Measurements from ENCODE around the gene PHACTR1. TPM values are rescaled to one million over a fixed set of nuclear protein-coding genes. Genes with fewer than 3 reads are reported as not detected.

Gene PHACTR1
- total RNA-seq (2014; rRNA removed; shearing (Covaris generic)) (0.25 and 3.2 TPM in 2 replicates), polyA plus RNA-seq (2016; fragmentation: Nextera tagmentation; extraction: Ambion mirVana) (0.65 and 0.82 TPM in 2 replicates)

GRCh38 chr6:12716298-12716916 lies at the start of gene PHACTR1:
TSS of gene PHACTR1 (plus strand) at chr6:12716767.
- no peak for TF ChIP-seq EZH2phosphoT487 (IDR thresholded peaks at IDR 0.05; ENCODE audit: insufficient read depth, low read depth)
- no peak for TF ChIP-seq EZH2 (IDR thresholded peaks at IDR 0.05; ENCODE audit: insufficient read depth, poor library complexity, severe bottlenecking)
- no peaks in the 10 kb centered on the region for H3K79me2 ChIP-seq (ENCODE audit: insufficient read depth)
- H4K20me1 ChIP-seq (ENCODE audit: insufficient read depth): no peaks in the 10 kb centered on the region
- no peak within 1 kb of the TSS for H2AFZ ChIP-seq
- peak within 1 kb of the TSS; percentile 34; the same call in 1 of the 2 replicates for H3K9ac ChIP-seq
- H3K4me1 ChIP-seq (ENCODE audit: insufficient read depth): peaks cover 27% of the 10 kb centered on the region
- H3K4me3 ChIP-seq: peak within 1 kb of the TSS; percentile 56
- H3K36me3 ChIP-seq (ENCODE audit: low read depth): no peaks in the 10 kb centered on the region
- no peaks in the 10 kb centered on the region for H3K9me3 ChIP-seq (ENCODE audit: low read depth)
- H3K4me2 ChIP-seq (ENCODE audit: unreplicated experiment): peak within 1 kb of the TSS; percentile 75
- no peak for DNase-seq
- no peaks in the 10 kb centered on the region for H3K9me2 ChIP-seq (ENCODE audit: insufficient read depth)
- H3F3A ChIP-seq (ENCODE audit: insufficient read depth): peaks cover 15% of the 10 kb centered on the region; the same call in 1 of the 2 replicates
- H3K27ac ChIP-seq: no peak within 1 kb of the TSS
- in situ Hi-C loops (cut with MboI): no loop called here
- 91 to 96% methylated on average over 10 of the region's 10 CpGs for WGBS, 2 experiments (ENCODE audit: low coverage in 1 of 2, low lambda C conversion rate in 2 of 2, missing lambda C conversion rate in 2 of 2)
- H3K27me3 ChIP-seq (replicated peaks; ENCODE audit: insufficient read depth): no peaks in the 10 kb centered on the region

DNA sequence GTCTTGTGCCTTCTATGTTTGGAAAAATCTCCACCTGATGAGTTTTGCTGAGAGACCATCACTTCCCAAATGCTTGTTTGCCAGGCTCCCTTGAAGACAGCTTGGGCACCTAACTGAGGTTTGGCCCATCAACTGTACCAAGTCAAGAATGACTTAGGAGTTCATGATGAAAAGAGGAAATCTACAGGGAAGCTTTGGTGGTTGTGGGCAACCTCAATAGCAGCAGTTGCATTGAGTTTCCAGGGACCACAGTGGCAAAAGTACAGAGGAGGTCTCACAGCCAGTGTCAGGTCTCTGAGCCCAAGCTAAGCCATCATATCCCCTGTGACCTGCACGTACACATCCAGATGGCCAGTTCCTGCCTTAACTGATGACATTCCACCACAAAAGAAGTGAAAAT lies 49.7 kb upstream of the PHACTR1 start:
- Histone ChIP-seq H3K9me2 (ENCODE audit: insufficient read depth) (no peaks in the 10 kb centered on the region), H3K9ac (no peak overlapping the region), H4K20me1 (ENCODE audit: insufficient read depth) (no peaks in the 10 kb centered on the region), H2AFZ (no peak overlapping the region), H3K79me2 (ENCODE audit: insufficient read depth) (no peaks in the 10 kb centered on the region), H3K4me2 (ENCODE audit: unreplicated experiment) (no peak overlapping the region), H3K27me3 (replicated peaks; ENCODE audit: insufficient read depth) (no peaks in the 10 kb centered on the region), H3K4me1 (ENCODE audit: insufficient read depth) (no peaks in the 10 kb centered on the region), H3F3A (ENCODE audit: insufficient read depth) (no peaks in the 10 kb centered on the region), H3K4me3 (no peak overlapping the region), H3K36me3 (ENCODE audit: low read depth) (no peaks in the 10 kb centered on the region), H3K27ac (no peak overlapping the region), H3K9me3 (ENCODE audit: low read depth) (no peaks in the 10 kb centered on the region)
- no peak for DNase-seq
- 67 to 80% methylated on average over 1 of the region's 1 CpG for WGBS, 2 experiments (ENCODE audit: low coverage in 1 of 2, low lambda C conversion rate in 2 of 2, missing lambda C conversion rate in 2 of 2)
- TF ChIP-seq EZH2phosphoT487 (IDR thresholded peaks at IDR 0.05; ENCODE audit: insufficient read depth, low read depth): no peak
- TF ChIP-seq EZH2 (IDR thresholded peaks at IDR 0.05; ENCODE audit: insufficient read depth, poor library complexity, severe bottlenecking): no peak
- in situ Hi-C loops (cut with MboI): no loop called here

DNA sequence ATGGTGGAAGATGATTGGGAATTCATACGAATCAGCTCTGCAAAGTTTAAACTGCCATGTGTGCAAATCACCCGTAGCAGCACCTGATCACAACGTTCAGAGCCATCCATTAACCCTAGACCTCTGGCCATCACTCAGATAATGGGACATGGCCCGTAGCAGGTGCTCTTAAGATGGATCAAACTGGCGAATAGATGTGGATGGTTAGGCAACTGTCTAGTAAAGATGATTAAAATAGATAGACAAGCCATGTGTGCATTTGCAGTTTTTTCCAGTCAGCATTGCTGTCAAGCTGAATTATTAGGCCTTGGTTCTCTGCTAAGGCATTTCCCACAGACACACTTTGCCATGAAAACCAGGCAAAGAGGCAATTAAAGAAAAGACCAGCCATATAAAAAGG lies 40.6 kb upstream of the PHACTR1 start:
- H3K27me3 ChIP-seq (replicated peaks; ENCODE audit: insufficient read depth): no peaks in the 10 kb centered on the region
- H4K20me1 ChIP-seq (ENCODE audit: insufficient read depth): no peaks in the 10 kb centered on the region
- H3K36me3 ChIP-seq (ENCODE audit: low read depth): no peaks in the 10 kb centered on the region
- no peaks in the 10 kb centered on the region for H3K4me1 ChIP-seq (ENCODE audit: insufficient read depth)
- DNase-seq: no peak
- no peaks in the 10 kb centered on the region for H3F3A ChIP-seq (ENCODE audit: insufficient read depth)
- 55 to 63% methylated on average over 5 of the region's 5 CpGs for WGBS, 2 experiments (ENCODE audit: low coverage in 1 of 2, low lambda C conversion rate in 2 of 2, missing lambda C conversion rate in 2 of 2)
- no peak overlapping the region for H3K4me2 ChIP-seq (ENCODE audit: unreplicated experiment)
- no peak overlapping the region for H3K4me3 ChIP-seq
- H2AFZ ChIP-seq: no peak overlapping the region
- no peaks in the 10 kb centered on the region for H3K9me3 ChIP-seq (ENCODE audit: low read depth)
- H3K9me2 ChIP-seq (ENCODE audit: insufficient read depth): no peaks in the 10 kb centered on the region
- in situ Hi-C loops (cut with MboI): no loop called here
- no peak overlapping the region for H3K27ac ChIP-seq
- no peaks in the 10 kb centered on the region for H3K79me2 ChIP-seq (ENCODE audit: insufficient read depth)
- TF ChIP-seq EZH2 (IDR thresholded peaks at IDR 0.05; ENCODE audit: insufficient read depth, poor library complexity, severe bottlenecking): no peak
- TF ChIP-seq EZH2phosphoT487 (IDR thresholded peaks at IDR 0.05; ENCODE audit: insufficient read depth, low read depth): no peak
- H3K9ac ChIP-seq: no peak overlapping the region

DNA sequence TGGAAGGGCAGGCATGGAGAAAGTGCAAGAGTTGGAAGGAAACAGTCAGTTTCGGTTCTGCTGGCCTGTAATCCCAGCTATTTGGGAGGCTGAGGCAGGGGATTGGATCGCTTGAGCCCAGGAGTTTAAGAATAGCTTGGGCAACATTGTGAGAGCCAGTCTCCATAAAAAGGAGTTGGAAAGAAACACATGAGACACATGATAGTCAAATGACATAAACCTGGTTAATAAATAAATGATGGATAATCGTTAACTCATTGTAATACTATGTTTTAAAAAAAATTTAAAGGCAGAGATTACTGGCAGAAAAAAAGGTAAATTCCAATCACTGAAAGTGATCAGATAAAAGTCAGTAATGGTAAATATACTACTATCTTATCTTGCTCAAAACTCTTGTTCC lies 37.2 kb upstream of the PHACTR1 start:
- H3K79me2 ChIP-seq (ENCODE audit: insufficient read depth): no peaks in the 10 kb centered on the region
- H3F3A ChIP-seq (ENCODE audit: insufficient read depth): no peaks in the 10 kb centered on the region
- H3K4me1 ChIP-seq (ENCODE audit: insufficient read depth): no peaks in the 10 kb centered on the region
- H3K9me2 ChIP-seq (ENCODE audit: insufficient read depth): no peaks in the 10 kb centered on the region
- in situ Hi-C loops (cut with MboI): no loop called here
- no peaks in the 10 kb centered on the region for H3K27me3 ChIP-seq (replicated peaks; ENCODE audit: insufficient read depth)
- TF ChIP-seq EZH2phosphoT487 (IDR thresholded peaks at IDR 0.05; ENCODE audit: insufficient read depth, low read depth): no peak
- no peak for TF ChIP-seq EZH2 (IDR thresholded peaks at IDR 0.05; ENCODE audit: insufficient read depth, poor library complexity, severe bottlenecking)
- H2AFZ ChIP-seq: no peak overlapping the region
- no peak for DNase-seq
- H3K4me3 ChIP-seq: no peak overlapping the region
- H3K9ac ChIP-seq: no peak overlapping the region
- no peak overlapping the region for H3K27ac ChIP-seq
- H3K9me3 ChIP-seq (ENCODE audit: low read depth): no peaks in the 10 kb centered on the region
- no peak overlapping the region for H3K4me2 ChIP-seq (ENCODE audit: unreplicated experiment)
- no peaks in the 10 kb centered on the region for H4K20me1 ChIP-seq (ENCODE audit: insufficient read depth)
- H3K36me3 ChIP-seq (ENCODE audit: low read depth): no peaks in the 10 kb centered on the region
- WGBS, 2 experiments (ENCODE audit: low coverage in 1 of 2, low lambda C conversion rate in 2 of 2, missing lambda C conversion rate in 2 of 2): 71 to 78% methylated on average over 3 of the region's 3 CpGs

Measured in GM23248 (cell line).